HuH-7 (cell line): ENCODE data around the gene PLCE1.

Experiments used
- DNase-seq: peaks from one replicate; pipeline ENCODE4 v3.0.0; 2011; ENCODE audit warnings: low spot score

The PLCE1 gene

DNA sequence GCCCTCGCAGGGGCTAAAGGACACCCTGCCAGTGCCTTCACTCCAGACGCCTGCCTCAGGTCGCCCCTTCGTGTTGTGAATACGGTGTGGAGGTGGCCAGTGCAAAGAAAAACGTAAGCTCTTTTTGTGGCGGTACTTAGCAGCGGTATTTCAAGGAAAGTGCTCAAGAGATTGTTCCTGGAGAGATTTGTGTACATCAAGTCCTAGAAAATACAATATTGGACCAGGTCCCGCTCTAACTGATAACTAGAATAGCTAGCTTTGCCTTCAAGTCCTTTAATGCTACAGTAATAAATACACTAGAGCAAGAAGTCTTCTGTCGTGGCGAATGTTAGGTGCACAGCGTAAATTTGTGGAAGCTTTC is 689 bp downstream of the PLCE1 start:
- DNase-seq = no peak

DNA sequence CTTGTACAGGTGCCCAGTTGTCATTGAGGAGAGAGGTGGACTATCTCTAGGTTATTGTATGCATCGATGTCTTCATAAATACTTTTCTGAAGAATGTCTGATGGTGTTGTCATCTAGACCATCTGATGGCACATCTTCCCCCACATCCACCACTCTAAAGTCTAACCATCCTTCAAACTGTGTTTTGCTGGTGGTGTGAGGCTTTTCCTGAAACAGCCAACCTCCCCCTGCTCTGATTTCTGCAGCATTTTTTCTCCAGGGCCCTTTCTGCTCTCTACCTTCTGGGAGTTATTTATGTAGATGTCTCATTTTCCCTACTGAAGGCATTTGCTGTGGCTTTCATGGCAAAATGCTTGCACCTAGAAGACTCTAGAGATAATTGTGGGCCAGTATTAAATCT is 1.5 kb downstream of the PLCE1 start:
- DNase-seq = no peak

DNA sequence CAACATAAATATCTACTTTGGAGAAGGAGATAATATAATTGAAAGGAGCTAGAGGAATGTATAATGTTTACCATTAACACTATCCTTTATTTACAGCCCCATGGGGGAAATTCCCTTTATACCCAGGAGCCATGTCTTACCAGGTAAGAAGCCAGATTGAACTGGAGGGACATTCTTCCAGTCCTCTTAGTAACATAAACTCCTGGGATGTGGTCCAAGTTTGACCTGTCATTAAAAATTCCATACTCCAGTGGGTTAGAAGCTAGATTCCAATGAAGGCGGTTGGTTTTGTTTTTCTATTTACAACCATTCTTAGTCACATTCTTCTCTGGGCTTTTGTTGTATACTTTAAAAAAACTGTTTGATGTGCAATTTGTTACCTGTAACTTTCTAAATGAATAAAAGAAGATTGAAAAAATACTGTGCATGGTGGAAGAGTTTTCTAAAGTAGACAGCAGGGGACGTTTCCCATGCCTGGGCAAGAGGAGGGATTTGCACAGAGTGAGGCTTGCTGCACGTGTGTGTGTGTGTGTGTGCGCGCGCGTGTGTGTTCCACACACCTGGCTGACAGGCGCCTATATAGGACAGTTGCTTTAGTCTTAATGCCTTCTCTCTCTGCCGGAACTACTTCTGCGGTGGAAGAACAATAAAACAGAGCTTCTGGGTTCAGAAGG is 2.0 kb downstream of the PLCE1 start:
- DNase-seq = no peak

DNA sequence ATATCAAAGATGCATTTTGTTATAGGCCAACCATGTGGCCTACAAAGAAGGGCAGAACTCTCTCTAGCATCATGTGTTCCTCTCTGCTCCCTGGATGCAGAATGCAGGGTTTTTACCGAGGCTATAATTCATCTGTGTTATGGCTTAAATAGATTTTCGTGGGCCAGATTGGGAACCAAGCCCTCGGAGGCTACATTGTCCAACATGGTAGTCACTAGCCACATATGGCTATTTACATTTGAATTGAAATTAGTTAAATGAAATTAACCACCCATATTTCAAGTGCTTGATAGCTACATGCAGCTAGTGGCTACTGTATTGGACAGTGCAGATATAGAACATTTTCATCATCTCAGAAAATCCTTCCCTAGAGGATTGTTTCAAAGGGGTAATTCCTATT is 2.8 kb downstream of the PLCE1 start:
- no peak for DNase-seq

DNA sequence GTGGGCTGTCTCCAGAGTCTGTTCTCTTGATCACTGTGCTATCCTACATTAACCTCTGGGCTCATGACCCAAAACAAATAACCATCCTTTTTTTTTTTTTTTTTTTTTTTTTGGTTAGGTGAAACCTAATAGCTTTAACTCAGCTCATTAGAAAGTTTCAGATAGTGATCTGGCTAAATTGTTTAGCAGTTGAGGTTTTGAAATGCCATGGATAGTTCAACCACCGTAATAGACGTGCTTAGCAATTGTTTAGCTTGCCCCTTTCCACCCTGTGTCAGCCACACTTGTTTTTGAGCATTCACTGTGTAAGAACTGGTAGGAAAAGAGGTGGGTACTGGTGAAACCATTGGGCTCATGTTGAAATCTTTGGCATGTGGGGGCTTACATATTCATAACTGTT is 3.8 kb downstream of the PLCE1 start:
- no peak for DNase-seq

DNA sequence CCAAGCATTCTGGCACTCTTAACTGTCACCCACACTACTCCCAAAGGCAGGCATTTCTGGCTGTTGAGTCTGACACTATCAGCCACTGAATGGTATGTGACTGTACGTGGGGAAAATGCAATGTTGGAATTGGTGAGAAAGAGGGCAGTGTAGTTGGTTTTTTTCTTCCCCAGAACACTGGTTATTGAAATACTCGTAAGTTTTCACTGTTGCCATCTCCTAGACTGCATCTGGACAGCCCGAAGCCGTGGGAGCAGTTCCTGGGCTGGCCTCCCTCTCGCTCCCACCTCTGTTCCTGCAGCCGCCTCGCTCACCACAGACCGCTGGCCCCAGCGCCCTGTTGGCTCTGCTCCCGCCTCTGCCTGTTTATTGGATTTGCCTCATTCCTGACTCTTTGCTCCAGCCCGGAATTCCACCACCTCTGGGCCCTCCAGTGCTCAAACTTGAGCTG is 5.7 kb downstream of the PLCE1 start:
- DNase-seq = peak; percentile 51

DNA sequence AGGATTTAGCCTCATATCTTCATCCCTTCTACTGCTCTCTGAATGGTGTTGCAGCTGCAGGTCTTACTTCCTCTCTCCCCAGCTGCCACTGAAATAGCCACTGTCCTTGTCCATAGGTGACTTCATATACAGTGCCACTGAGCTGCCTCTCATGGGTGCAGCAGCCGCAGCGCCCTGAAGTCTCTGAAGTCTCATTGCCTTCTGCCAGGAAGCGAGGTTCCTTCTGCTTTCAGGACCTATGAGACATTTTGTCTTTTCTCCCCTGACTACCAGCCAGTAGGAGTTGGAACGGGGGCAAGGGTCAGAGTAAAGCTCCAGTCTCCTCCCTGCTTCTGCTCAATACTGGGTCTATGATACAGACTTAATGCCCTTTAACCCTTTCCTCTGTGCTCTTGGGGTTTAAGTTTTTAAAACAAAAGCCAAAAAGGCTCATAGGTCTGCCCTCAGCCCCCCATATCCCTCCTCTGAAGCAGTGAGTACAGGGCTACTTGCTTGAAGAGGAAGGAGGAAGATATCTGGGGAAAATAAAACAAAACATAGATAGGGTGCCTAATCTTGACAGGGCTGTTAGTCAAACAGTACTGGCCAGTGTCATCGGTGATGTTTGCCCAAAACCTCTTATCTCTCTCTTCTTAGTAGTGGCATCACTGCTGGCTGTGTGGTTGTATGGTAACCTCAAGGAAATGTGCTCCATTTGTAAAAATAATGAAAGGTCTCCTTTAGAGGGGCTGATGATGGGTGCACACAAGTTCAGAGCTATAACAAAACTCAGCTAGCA is 7.1 kb downstream of the PLCE1 start:
- DNase-seq = no peak

DNA sequence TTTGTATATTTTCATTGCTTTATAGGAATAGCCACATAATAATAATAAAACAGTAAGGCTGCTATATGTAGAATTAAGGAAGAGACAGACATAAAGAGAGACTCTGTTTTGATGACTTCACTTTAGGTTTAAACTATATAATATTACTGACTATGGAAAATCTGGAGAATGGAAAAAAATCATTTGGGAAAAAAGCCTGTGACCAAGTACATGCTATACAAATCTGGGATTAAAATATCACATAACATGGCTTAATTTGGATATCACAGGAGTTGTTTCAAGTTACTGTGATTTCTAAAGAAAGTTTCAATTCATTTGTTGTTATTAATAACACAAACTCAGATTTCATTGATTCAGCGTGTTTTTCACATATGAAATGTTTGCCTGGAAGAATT is 7.7 kb downstream of the PLCE1 start:
- DNase-seq = no peak

DNA sequence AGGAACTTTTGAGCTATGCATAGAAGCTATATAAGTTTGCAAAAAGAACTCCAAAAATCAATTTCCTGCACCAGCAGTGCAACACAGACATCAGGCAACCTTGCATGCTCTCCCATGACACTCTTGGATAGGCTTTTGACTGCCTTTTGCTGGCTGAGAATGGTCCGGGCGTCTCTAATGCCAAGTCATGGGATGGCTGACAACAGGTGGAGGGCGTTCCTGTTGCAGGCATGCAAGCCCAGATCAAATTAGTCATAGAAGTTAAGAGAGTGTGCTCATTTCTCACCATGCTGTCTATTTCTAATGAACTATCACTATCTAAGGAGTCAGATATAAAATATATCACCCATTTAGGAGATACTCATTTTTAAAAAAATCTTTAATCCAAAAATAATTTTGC is 8.4 kb downstream of the PLCE1 start:
- no peak for DNase-seq

DNA sequence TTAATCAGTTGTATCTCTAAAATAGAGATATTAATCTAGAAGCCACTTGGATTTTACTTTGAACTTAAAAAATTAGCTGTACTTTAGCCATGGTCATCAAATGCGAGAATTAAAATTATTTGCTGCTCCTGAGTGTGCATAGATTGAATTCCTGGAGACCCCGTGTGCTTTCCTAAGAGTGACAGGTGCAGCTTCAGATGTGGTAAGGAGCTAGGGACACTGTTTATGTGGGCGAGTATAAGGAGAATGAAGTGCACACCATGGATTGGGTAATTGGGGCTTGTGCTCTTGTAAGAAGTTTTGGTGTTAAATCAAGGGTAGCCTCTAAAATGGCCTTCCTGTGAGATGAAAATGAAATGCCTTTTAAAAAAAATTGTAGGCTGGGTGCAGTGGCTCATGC is 9.8 kb downstream of the PLCE1 start:
- DNase-seq = no peak

DNA sequence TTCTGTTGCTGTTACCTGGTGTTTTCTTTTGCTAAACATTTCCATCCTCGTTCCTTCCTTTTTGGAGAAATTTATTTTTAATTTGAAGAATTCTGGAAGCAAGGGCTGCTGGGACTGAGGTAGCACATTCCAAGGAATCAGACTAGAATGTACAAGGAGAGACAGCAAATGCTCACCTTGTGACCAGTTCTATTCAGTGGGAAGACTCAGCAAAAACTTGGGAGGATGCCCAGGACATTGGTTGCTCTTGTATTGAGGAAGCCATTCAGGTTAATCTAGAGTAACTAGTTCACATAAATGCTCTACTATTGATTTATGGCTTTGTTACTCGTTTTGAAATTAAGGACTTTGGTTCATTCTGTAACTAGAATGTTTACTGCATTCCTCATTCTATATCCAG is 11.3 kb downstream of the PLCE1 start:
- DNase-seq = no peak

DNA sequence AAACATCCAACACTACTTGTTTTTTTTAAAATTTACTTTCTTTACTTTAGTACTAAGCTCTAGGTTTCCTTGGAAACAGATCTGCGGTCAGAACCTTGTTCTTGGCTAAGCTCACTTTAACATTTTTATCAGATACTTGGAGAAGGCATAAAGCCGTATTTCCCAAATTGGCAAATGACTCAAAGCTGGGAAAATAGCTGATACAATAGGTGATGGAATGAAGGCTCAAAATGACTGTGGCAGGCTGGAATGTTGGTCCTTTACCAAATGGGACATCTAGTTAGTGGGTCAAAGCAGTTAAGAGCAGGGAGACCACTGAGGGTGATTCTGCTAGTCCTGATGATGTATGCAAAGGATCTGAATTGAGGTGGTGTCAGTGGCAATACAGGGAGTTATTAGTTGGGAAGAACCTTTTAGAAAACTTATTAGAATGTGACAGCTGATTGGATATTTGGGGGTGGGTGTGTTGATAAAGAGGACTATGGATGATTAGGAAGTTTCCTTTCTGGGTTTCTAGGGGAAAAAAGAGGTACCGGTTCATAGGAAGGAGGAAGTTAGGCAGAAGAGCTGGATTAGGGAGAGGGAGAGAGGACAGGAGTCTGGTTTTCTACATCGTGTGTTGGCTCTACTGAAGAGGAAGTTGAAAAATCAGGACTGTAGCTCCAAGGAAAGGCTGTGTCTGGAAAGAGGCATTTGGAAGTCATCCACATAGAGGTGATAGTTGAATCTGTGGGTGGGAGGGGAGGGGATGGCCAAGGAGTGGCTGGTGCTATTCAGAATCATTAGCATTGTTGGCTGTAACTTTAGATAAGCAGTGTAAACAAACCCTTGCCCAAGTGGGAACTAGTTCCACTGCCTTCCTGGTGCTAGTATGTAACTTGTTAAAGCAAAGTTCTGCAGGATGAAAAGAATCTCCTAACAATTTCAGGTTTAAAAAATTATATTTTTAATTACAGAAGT is 13.1 kb downstream of the PLCE1 start:
- peak; percentile 63 for DNase-seq

DNA sequence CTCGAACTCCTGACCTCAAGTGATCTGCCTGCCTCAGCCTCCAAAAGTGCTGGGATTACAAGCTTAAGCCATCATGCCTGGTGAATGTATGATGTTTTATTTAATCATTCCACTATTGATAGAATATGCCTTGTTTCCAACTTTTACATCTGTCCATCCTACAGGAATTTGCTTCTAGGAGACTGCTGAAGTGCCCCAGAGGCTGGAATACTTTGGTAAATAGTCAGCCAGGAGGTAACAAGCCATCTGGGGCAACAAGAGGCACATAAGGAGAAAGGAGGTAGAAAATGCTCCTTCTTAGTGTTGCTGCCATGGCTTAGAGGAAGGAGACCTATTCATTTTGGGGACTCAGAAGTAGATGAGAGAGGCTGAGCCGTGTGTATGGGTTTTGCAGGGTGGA is 14.8 kb downstream of the PLCE1 start:
- no peak for DNase-seq

DNA sequence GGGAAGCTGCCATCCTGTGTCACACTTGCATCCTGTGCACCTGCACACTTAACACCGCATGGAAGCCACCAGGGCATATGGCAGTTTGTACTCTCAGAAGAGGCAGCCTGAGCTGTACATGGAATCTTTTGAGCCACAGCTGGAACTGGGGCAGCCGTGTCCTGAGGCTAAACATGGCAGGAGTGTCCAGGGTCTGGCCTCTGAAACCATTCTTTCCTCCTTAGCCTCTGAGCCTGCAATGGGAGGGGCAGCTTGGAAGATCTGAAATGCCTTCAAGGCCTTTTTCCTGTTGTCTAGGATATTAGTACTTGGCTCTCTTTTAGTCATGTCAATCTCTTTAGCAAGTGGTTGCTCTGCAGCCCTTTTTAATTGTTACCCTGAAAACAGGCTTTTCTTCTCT is 16.4 kb downstream of the PLCE1 start:
- no peak for DNase-seq

DNA sequence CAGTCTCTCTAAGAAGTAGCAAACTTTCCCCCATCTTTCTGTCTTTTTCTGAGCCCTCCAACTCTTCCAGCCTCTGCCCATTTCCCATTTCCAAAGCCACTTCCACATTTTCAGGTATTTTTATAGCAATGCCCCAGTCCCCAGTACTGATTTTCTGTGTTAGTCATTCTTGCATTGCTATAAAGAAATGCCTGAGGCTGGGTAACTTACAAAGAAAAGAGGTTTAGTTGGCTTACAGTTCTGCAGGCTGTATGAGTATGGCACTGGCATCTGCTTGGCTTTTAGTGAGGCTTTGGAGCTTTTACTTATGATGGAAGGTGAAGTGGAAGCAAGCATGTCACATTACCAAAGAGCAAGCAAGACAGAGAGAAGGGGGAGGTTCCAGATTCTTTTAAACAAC is 17.2 kb downstream of the PLCE1 start:
- no peak for DNase-seq

DNA sequence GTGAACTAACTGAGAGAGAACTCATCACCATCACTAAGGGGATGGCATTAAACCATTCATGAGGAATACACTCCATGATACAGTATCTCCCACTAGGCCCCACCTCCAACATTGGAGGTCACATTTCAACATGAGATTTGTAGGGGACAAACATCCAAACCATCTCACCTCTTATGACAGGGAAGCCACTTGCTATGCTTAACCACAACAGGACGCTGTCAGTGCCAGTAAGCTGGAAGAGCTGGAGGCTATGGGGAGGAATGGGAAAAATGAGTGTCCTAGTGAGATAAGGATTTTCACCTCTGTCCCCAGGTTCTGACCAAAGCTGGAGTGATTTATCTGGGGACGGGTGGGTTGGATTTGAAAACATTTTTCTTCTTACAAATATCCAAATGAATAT is 17.6 kb downstream of the PLCE1 start:
- no peak for DNase-seq

DNA sequence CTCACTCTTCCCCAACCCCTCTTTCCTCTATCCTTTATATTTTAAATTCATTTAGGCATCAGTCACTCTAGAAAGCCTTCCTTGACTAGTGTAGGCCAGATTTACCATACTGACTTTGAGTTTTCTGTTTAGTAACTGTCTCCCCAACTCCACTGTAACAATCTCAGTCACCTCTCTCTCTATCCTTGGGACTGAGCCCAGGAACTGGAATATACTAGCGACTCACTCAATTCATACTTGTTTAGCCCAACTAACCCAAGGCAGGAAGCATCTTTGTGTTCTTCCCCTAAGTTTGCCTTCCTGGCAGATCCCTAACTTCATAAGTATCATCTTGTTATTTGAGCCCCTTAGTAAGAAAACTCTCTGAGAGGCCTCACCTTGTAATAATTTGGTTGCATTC is 19.1 kb downstream of the PLCE1 start:
- DNase-seq = no peak

DNA sequence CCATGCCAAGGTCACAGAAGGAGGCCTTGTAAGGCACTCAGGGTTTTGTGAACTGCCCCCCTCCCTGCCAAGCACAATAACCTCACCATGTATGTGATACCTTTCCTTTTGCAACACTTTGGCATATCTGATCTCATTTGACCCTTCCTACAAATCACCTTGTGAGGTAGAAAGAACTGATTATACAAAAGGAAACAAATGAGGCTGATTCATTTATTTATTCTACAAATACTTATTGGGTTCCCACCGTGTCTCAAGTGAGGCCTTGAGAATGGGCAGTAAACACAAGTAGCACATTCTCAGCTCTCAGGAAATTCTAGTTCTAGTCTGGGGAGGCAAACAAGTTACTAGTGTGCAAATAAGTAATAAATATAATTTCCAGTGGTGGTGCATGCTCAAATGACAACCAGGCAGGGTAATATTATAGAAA is 19.6 kb downstream of the PLCE1 start:
- no peak for DNase-seq

DNA sequence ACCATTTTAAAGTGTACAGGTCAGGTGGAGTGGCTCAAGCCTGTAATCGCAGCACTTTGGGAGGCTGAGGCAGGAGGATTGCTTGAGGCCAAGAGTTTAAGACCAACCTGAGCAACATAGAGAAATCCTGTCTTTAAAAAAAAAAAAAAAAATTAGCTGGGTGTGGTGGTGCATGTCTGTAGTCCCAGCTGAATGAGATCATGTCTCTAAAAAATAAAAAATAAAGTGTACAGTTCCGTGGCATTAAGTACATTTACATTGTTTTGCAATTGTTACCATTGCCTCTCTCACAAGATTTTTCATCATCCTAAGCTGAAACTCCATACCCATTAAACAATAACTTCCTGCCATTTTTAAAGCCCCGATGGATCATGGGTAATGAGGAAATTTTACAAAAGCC is 20.6 kb downstream of the PLCE1 start:
- DNase-seq = no peak

DNA sequence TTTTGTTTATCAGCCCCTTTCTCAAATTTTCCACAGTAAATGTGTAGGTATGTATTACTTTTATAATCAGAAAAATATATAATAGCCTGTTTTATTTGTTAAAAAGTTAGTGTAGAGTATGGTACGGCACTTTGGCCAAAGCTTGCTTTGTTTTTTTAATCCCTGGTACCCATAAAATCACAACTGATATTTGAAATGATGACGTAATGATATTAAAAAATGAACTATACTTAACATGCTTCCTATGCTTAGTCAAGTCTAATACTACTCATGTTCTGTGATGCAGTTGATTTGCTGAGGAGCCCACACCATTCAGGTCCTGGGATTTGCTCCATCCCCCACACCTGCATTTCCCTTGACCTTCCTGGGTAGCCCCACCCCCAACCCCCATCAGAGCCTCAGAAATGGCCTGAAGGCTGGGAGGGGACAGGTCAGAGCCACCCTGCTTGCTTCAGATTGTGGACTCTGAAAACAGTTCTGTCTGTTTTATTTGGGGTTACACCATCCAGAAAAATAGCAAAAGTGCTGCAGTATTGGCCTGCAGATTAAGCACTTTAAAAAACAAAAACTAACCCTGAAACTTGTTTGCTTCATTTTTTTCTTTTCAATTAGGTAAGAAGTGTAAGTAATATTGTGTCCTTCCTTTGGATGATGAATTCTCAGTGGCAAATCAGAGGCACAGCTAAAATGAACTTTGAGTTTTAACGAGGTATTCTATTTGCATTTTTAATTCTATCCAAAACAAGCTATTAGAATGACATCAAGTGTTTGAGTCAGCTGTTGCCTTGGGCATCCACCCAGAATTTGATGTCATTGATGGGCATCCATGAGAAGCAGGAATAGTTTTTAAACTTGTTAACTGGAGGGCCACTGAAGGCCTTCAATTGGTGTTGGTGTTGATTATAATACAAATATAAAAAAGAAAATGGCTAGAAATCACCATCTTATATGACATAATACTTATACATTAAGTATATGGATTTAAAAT is 23.3 kb downstream of the PLCE1 start:
- DNase-seq = no peak

DNA sequence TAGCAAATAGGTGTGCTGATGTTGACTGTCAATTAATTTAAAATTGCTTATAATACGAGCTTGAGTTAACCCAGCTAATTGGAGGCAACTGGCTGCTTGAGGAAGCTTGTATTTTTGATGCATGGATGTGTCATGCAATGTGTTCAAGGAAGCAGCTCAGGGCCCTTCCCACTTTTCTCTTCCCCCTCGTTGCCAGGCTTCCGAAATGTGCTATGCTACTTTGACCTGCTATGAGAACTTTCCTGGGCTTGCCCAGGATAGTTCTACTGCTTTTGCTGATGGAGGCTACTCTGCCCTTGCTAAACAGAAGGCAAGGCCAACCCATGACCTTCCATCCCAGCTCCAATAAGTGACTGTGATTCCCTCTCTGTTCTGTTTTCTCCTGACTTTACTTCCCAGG is 24.4 kb downstream of the PLCE1 start:
- DNase-seq = no peak

DNA sequence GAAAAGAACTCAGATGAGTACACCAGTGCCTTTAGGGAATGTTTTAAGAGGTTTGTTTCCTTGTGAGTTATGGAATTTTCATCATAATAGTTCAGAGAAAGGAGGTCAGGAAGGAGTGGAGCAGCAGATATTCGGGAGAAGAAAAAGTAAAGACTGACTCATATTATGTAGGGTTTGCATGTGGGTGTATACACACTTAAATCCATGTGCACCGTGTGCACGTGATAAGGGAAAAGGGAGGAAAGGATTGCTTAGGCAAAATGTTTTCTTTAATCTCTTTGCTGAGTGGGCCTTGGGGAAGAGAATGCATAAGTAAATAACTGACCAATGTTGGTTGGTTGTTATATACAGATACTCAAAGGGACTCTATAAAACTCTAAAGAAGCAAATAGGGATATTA is 30.2 kb downstream of the PLCE1 start:
- no peak for DNase-seq
